Endodermal cell (in vitro differentiated cells): Measurements from ENCODE around the gene TXLNA. TPM values are rescaled to one million over a fixed set of nuclear protein-coding genes. Genes with fewer than 3 reads are reported as not detected.

ENCODE experiments used
- DNase-seq: peaks from one replicate; pipeline ENCODE4 v3.0.0-alpha.2; 2017
- H3K27ac ChIP-seq: 2 replicates; pipeline ENCODE4 v1.5.1; 2013; ENCODE audit warnings: mild to moderate bottlenecking, low read depth, low read length, moderate library complexity
- H3K27me3 ChIP-seq: 2 replicates; pipeline ENCODE4 v1.6.1; 2013; ENCODE audit warnings: mild to moderate bottlenecking, low read length, moderate library complexity; ENCODE audit not compliant: insufficient read depth, control insufficient read depth, poor library complexity, severe bottlenecking
- H3K36me3 ChIP-seq: 2 replicates; pipeline ENCODE4 v1.7.0; 2013; ENCODE audit warnings: mild to moderate bottlenecking, low read length, moderate library complexity; ENCODE audit not compliant: control insufficient read depth, insufficient read depth
- H3K4me1 ChIP-seq: one replicate; pipeline ENCODE4 v1.7.0; 2013; ENCODE audit warnings: low read length; ENCODE audit not compliant: control insufficient read depth, insufficient read depth
- H3K4me3 ChIP-seq: 2 replicates; pipeline ENCODE4 v1.5.1; 2013; ENCODE audit warnings: mild to moderate bottlenecking, low read length, moderate library complexity
- H3K9ac ChIP-seq: 2 replicates; pipeline ENCODE4 v1.6.1; 2013; ENCODE audit warnings: mild to moderate bottlenecking, low read length, moderate library complexity; ENCODE audit not compliant: poor library complexity, severe bottlenecking; ENCODE audit errors: extremely low read depth
- H3K9me3 ChIP-seq: 2 replicates; pipeline ENCODE4 v1.6.1; 2013; ENCODE audit warnings: mild to moderate bottlenecking, low read length, moderate library complexity; ENCODE audit not compliant: control insufficient read depth
- H3K27ac Mint-ChIP-seq: 2 replicates; pipeline ENCODE4 v1.8.0; 2020; ENCODE audit warnings: mixed read lengths
- H3K27me3 Mint-ChIP-seq: 2 replicates; pipeline ENCODE4 v1.8.0; 2021; ENCODE audit warnings: mild to moderate bottlenecking, mixed read lengths; ENCODE audit not compliant: insufficient read depth
- H3K36me3 Mint-ChIP-seq: 2 replicates; pipeline ENCODE4 v1.8.0; 2020; ENCODE audit warnings: low read depth, mixed read lengths
- H3K4me1 Mint-ChIP-seq: 2 replicates; pipeline ENCODE4 v1.8.0; 2020; ENCODE audit warnings: mixed read lengths
- H3K4me3 Mint-ChIP-seq: 2 replicates; pipeline ENCODE4 v1.8.0; 2020; ENCODE audit warnings: mild to moderate bottlenecking, moderate library complexity, mixed read lengths
- H3K9me3 Mint-ChIP-seq: 2 replicates; pipeline ENCODE4 v1.8.0; 2020; ENCODE audit warnings: mild to moderate bottlenecking, mixed read lengths
- CTCF ChIP-seq: fragments of 200-600 bp; sonication (generic); conservative IDR thresholded peaks from 2 replicates; pipeline ENCODE4 v1.5.0; 2021; ENCODE audit warnings: antibody characterized with exemption, mild to moderate bottlenecking
- WGBS, 2 experiments: methylation state at CpG; one replicate each; pipeline versions ENCODE4 v1.1.5 to v1.1.7; 2013; ENCODE audit warnings: missing lambda C conversion rate in 2 of 2, mixed read lengths in 1 of 2; ENCODE audit not compliant: insufficient coverage in 1 of 2, insufficient read length in 1 of 2; 5-methylcytosine and 5-hydroxymethylcytosine counted together
- total RNA-seq, 2 donors: library from RNA; stranded (reverse); fragmentation: NEBNext Ultra II Directional in 1 of 2; extraction: Animal tissue kit (Norgen Biotek cat#: 25700) in 1 of 2; gene quantifications; 2 replicates in 1 of 2; 3 replicates in 1 of 2; pipeline ENCODE4 v1.2.1, GENCODE V29; 2021

TXLNA gene
- total RNA-seq, 2 donors from 2014 or later, result 38.3 to 39.4 TPM

DNA sequence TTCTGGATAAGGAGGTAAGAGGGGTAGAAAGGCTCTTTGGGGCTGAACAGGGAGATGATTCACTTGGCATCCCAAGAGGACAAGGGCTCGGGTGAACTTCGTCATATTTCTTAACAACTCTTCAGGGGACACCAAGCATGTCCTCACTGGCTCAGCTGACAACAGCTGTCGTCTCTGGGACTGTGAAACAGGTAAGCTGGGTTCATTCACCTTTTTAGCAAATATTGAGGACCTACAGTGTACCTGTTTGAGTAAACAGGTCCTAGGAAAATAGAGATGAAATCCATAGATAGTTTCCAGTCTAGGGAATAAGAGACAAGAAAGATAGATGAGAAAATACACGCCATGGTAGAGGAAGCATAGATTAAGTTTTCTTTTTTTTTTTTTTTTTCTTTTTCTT, 44.8 kb downstream of the TXLNA start:
- Histone ChIP-seq H3K4me1 (no peaks in the 10 kb centered on the region), H3K27ac (no peak overlapping the region), H3K27me3 (no peaks in the 10 kb centered on the region), H3K4me3 (no peak overlapping the region), H3K9me3 (no peaks in the 10 kb centered on the region), H3K9ac (no peak overlapping the region), H3K36me3 (peaks cover 56% of the 10 kb centered on the region)
- TF ChIP-seq CTCF, result no peak
- peaks cover 9% of the 10 kb centered on the region for H3K4me1 Mint-ChIP-seq
- 90 to 95% methylated on average over 3 to 4 of the region's 4 CpGs for WGBS, 2 experiments
- no peaks in the 10 kb centered on the region for H3K27me3 Mint-ChIP-seq
- H3K9me3 Mint-ChIP-seq, result no peaks in the 10 kb centered on the region
- H3K27ac Mint-ChIP-seq, result no peak overlapping the region
- peak overlapping the region; percentile 97 for H3K4me3 Mint-ChIP-seq
- DNase-seq, result no peak
- peaks cover 52% of the 10 kb centered on the region for H3K36me3 Mint-ChIP-seq

- Histone ChIP-seq H3K9me3 (no peaks in the 10 kb centered on the region), H3K27ac (no peak overlapping the region), H3K27me3 (no peaks in the 10 kb centered on the region), H3K4me1 (no peaks in the 10 kb centered on the region), H3K4me3 (no peak overlapping the region), H3K9ac (no peak overlapping the region), H3K36me3 (peaks cover 65% of the 10 kb centered on the region)
- DNase-seq, result no peak
- WGBS, 2 experiments, result 90 to 100% methylated on average over 2 to 3 of the region's 3 CpGs
- Mint-ChIP-seq H3K27me3 (no peaks in the 10 kb centered on the region), H3K9me3 (no peaks in the 10 kb centered on the region), H3K36me3 (peaks cover 37% of the 10 kb centered on the region), H3K4me1 (no peaks in the 10 kb centered on the region), H3K27ac (no peak overlapping the region), H3K4me3 (no peak overlapping the region)
- TF ChIP-seq CTCF, result no peak
Observed at GRCh38 chr1:32228771-32229170, 49.3 kb downstream of the TXLNA start.

DNA sequence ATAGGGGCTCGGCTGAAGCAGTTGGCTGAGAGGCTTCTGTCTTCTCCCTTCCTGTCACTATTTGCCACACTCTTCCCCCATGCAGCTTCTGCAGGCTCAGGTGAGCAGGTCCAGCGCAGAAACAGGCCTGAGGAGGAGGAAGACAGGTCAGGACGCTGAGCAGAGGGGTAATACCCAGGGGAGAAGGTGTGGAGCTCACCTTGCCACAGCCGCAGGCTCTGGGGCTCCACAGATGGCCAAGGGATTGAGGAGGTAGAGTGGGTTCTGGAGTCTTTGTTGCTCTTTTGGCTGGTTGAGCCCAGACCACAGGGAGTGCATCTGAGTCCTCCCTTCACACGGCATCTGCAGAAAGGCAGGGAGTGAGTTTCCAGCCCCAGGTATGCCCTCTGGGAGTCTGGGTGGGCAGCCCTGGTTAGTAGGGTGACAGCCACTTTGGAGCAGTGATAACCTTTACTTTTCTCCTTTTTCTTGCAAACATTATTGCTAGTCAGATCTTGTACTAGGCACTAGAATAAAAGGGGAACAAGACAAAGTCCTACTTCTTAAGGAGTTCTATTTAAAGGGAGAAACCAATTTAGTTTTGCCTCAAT, 52.5 kb downstream of the TXLNA start:
- Mint-ChIP-seq H3K27me3 (no peaks in the 10 kb centered on the region), H3K9me3 (no peaks in the 10 kb centered on the region), H3K27ac (no peak overlapping the region), H3K36me3 (peaks cover 24% of the 10 kb centered on the region), H3K4me1 (no peaks in the 10 kb centered on the region), H3K4me3 (no peak overlapping the region)
- no peak for DNase-seq
- peaks cover 41% of the 10 kb centered on the region for H3K36me3 ChIP-seq
- peak overlapping the region; percentile 54 for H3K27ac ChIP-seq
- no peaks in the 10 kb centered on the region for H3K27me3 ChIP-seq
- 90 to 93% methylated on average over 3 to 5 of the region's 5 CpGs for WGBS, 2 experiments
- no peak overlapping the region for H3K4me3 ChIP-seq
- TF ChIP-seq CTCF, result no peak
- H3K9me3 ChIP-seq, result no peaks in the 10 kb centered on the region
- no peaks in the 10 kb centered on the region for H3K4me1 ChIP-seq
- H3K9ac ChIP-seq, result no peak overlapping the region
